GM12874 (cell line): ENCODE data around the gene DUSP6.

Source experiments
- TF ChIP-seq, protein P1 (sequence below): IDR thresholded peaks from 2 replicates; pipeline ENCODE4 v1.5.1; 2011; ENCODE audit warnings: low read depth, mild to moderate bottlenecking, control low read depth, low read length, moderate library complexity; ENCODE audit not compliant: insufficient read depth

The DUSP6 gene

DNA sequence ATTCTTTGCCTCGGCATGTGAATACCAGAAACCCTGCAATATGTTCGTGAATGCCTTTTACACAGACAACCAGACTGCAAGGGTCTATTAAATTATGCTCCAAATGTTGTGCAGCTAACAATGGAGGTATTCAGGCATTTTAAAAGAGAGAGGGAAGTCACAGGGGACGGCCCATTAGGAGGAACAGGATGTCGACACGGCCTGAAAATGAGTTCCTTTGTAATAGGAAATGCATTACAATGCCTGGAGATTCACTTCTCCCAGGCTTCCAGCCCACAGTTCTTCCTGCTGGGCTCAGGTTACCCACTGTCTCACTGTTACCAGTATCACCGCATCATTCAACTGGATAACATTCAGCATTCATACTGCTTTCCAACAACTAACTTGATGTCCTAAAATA, 2.5 kb downstream of the DUSP6 start:
- TF ChIP-seq, protein P1, sequence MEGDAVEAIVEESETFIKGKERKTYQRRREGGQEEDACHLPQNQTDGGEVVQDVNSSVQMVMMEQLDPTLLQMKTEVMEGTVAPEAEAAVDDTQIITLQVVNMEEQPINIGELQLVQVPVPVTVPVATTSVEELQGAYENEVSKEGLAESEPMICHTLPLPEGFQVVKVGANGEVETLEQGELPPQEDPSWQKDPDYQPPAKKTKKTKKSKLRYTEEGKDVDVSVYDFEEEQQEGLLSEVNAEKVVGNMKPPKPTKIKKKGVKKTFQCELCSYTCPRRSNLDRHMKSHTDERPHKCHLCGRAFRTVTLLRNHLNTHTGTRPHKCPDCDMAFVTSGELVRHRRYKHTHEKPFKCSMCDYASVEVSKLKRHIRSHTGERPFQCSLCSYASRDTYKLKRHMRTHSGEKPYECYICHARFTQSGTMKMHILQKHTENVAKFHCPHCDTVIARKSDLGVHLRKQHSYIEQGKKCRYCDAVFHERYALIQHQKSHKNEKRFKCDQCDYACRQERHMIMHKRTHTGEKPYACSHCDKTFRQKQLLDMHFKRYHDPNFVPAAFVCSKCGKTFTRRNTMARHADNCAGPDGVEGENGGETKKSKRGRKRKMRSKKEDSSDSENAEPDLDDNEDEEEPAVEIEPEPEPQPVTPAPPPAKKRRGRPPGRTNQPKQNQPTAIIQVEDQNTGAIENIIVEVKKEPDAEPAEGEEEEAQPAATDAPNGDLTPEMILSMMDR: no peak

DNA sequence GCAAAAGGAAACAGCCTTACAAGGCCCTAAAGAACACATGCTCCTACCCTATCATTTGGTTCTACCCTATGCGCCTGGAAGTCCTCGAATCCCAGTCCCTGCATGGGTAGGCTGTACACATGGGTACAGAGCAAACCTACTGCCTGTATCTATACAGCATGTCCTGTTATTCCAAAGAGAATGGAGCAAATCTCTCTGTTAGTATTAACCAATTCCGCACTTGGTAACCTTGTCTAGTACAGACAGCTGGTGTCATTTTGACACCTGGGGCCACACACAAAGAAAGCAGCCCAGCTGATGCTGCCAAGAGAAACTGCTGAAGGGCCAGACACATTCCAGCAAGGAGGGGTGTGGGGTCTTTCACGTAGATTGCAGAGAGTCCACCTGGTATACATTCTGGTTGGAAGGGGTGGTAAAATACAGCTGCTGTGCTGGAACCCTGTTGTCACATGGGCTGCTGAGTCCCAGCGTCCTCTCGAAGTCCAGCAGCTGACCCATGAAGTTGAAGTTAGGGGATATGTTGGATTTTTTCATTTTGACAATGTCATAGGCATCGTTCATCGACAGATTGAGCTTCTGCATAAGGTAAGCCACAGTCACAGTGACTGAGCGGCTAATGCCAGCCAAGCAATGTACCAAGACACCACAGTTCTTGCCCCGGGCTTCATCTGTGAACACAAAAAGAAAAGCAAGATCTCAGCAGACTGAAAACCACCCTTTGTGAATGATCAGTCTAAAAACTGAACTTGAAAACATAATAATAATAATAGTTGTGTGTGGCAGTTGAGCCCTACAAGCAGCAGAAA, 3.2 kb downstream of the DUSP6 start:
- TF ChIP-seq, protein P1: no peak

DNA sequence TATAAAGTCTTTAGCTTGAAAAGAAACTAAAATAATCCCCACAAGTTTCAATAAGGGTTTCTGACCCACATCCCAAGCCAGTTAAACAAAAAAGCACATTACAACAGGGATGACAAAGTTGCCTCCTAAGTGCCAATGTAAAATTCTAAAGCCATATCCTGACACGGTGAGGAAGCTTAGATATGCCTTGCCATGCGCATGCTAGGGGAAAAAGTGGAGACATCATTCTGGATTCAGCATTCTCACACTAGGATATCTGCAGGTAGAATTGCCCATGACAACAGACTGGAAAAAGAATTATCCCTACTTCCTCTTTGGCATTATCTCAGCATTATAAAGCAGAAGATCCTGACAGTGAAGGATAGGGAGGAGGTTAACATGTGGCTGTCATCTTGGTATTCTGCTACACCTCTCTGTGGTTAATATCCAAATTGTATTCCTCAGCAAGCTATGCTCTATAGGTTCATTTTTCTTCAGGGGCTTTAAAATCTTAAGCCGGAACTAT, 4.9 kb downstream of the DUSP6 start:
- TF ChIP-seq, protein P1: no peak

DNA sequence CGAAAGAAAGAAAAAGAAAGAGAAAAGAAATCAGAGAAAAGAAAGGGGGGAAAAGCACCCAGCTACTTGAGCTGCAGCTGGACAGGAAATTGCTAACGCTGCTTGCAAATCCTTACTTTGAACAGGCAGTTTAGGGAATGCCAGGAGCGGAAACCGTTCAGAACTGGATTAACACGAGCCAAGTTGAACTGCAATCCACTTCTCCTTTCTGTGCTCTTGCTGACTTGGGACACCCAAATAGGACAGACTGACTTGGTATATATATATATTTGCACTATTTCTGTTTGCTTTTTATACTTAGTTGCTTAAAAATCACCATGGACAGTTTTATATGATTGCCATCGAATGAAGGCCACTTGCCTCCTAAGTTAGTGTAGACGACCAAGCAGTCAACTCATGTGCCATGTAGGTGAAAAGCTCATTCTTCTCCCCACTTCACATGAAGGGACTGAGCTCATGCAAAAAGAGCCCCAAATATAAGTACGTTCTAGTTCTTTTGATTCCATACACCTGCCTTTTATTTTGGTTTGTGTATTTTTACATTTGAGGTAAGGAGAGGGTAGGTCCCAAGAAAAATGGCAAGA, 5.5 kb downstream of the DUSP6 start:
- TF ChIP-seq, protein P1: no peak

DNA sequence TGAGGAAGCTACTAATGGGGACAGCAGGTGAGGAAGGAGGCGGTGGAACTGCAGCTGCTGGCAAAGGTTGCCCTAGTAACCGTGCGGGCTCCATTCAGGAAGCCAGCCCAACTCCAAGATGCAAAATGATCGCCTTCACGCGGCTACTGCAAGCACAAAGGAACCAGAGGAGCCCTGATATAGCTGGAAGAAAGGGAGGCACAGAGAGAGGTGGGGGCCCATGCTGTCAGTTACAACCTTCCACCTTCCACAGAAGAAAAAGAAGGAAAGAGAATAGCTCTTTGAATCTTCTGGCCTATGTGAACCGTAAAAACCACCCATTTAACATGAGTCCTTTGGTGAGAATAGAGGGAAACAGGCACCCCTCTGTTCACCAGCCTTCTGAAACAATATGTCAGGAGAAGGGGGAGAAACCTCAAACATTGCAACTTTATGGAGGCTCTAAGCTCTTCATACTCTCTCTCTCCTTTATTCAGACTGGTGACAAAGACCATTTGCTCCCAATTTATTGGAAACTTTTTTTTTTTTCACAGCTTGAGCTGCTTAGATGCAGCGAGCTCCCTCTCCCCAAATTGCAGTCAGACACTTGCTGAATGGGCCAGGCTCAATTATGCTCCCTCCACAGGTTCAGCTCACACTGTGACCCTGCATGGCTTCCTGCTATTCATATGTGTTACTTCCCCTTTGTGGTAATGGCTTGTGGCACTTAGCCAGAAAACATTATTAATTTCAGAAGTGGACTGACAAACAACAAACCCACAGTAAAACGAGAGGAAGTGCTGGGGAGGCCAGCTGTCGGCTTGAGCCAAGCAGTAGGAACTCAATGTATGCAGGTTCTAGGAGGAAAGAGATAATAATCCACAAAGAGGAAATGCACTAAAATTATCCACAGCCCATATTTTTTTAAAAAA, 6.2 kb downstream of the DUSP6 start:
- TF ChIP-seq, protein P1: no peak

DNA sequence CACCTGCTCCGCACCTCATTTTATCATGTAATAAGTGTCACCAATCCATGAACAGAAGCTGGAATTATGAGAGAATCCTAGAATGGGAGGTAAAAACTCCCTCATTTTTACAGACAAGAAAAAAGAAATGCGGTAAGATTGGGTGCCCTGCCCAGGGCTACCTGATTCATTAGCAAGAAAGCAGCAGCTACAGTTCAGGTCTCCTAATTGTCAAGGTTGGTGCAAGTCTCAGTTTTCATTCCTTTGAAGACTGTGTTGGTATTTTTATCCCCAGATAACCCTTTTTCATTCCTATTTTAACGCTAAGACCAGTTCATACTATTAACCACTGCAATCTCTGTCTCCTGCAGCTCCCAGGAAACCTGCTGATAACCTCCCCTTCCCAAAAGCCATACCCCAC, 6.9 kb downstream of the DUSP6 start:
- TF ChIP-seq, protein P1: no peak

DNA sequence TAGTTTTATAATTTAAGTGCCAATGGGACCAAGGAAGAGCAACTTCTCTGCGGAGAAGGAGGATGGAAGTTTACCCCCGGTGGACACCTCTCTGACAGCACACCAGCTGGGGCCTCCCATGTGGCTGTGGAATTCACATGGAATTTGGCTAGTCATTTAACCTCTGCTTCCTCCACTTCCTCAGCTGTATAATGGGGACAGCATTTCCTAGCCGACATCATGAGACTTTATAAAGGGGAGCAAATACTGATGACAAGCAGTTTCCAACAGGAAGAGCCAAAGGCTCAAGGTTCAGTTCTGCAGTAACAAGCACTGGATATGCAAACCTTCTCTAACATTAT, 7.5 kb downstream of the DUSP6 start:
- TF ChIP-seq, protein P1: no peak
